IPS-NIHi11 (cell line): Measurements from ENCODE around the gene PLD3.
A peak's percentile ranks its signal among the peaks of the same experiment; 100 is the strongest.
"Not testable (repeated sequence)": the region's sequence is repeated elsewhere in the genome, so short reads cannot be mapped to it uniquely, and the experiment has no call there.

Experiments
- DNase-seq: peaks from one replicate; pipeline ENCODE4 v3.0.0; 2012; ENCODE audit warnings: mixed read lengths, low spot score

Gene PLD3

GRCh38 chr19:40363069-40363468 is 14.6 kb downstream of the PLD3 start:
- no peak for DNase-seq

- no peak for DNase-seq
Observed at GRCh38 chr19:40365010-40365409, 16.5 kb downstream of the PLD3 start.

- peak; percentile 100 for DNase-seq
Observed at GRCh38 chr19:40365613-40366401, 17.3 kb downstream of the PLD3 start.

GRCh38 chr19:40366697-40367561 is 18.4 kb downstream of the PLD3 start:
- peak; percentile 89 for DNase-seq

- no peak for DNase-seq
Observed at GRCh38 chr19:40367577-40368434, 19.3 kb downstream of the PLD3 start.

GRCh38 chr19:40369797-40370196 is 21.3 kb downstream of the PLD3 start:
- no peak for DNase-seq

- not testable (repeated sequence) for DNase-seq
Observed at GRCh38 chr19:40370253-40370652, 21.8 kb downstream of the PLD3 start.

GRCh38 chr19:40370997-40371801 is 22.7 kb downstream of the PLD3 start:
- no peak for DNase-seq

- no peak for DNase-seq
Observed at GRCh38 chr19:40371802-40372122, 23.3 kb downstream of the PLD3 start.

- no peak for DNase-seq
Observed at GRCh38 chr19:40374084-40374483, 25.6 kb downstream of the PLD3 start.

GRCh38 chr19:40376286-40376862 is 27.9 kb downstream of the PLD3 start:
- no peak for DNase-seq

- no peak for DNase-seq
Observed at GRCh38 chr19:40377876-40378385, 29.4 kb downstream of the PLD3 start.

- no peak for DNase-seq
Observed at GRCh38 chr19:40378509-40378908, 30.0 kb downstream of the PLD3 start.

- DNase-seq: no peak
Observed at GRCh38 chr19:40379446-40380198, 31.1 kb downstream of the PLD3 start.

GRCh38 chr19:40380199-40381037 is 31.9 kb downstream of the PLD3 start:
- no peak for DNase-seq

GRCh38 chr19:40381321-40381720 is 32.8 kb downstream of the PLD3 start:
- DNase-seq: peak; percentile 58

GRCh38 chr19:40383668-40384248 is 35.3 kb downstream of the PLD3 start:
- no peak for DNase-seq

- no peak for DNase-seq
Observed at GRCh38 chr19:40387155-40387554, 38.7 kb downstream of the PLD3 start.

- DNase-seq: no peak
Observed at GRCh38 chr19:40388481-40388880, 40.0 kb downstream of the PLD3 start.
